ENCODE data around the gene NRG4.
A peak's percentile ranks its signal among the peaks of the same experiment; 100 is the strongest.

NRG4 gene

GRCh38 chr15:76059320-76060117, 47.3 kb upstream of the NRG4 start, which contains the start of gene TMEM266:
Gene TMEM266 (plus strand): TSS chr15:76059985. CDS start chr15:76134264, 74,279 bp downstream.
- no peaks in the 10 kb centered on the region for H3F3A ChIP-seq (ENCODE audit: low read depth)
- H3K9ac ChIP-seq (ENCODE audit: low read depth, low read length, poor library complexity, severe bottlenecking), result no peak within 1 kb of the TSS
- no peaks in the 10 kb centered on the region for H4K20me1 ChIP-seq (ENCODE audit: insufficient read depth, low read length, poor library complexity, severe bottlenecking)
- no peaks in the 10 kb centered on the region for H3K79me2 ChIP-seq (ENCODE audit: insufficient read depth, low read length)
- peak within 1 kb of the TSS; percentile 97 for H3K4me2 ChIP-seq (ENCODE audit: low read depth, low read length, poor library complexity, severe bottlenecking)
- peak within 1 kb of the TSS; percentile 79 for H2AFZ ChIP-seq (ENCODE audit: low read length)
- peak within 1 kb of the TSS; percentile 76 for H3K4me3 ChIP-seq (ENCODE audit: low read length, poor library complexity, severe bottlenecking)
- no peaks in the 10 kb centered on the region for H3K9me2 ChIP-seq (replicated peaks; ENCODE audit: low read depth, low read length)
- peaks cover 16% of the 10 kb centered on the region for H3K4me1 ChIP-seq (ENCODE audit: insufficient read depth, low read length, poor library complexity, severe bottlenecking)
- peaks cover 14% of the 10 kb centered on the region for H3K27me3 ChIP-seq (ENCODE audit: insufficient read depth, low read length, poor library complexity, severe bottlenecking)
- no peaks in the 10 kb centered on the region for H3K9me3 ChIP-seq (ENCODE audit: insufficient read depth, low read depth, low read length)
- no peak for TF ChIP-seq CTCF (conservative IDR thresholded peaks at IDR 0.05; ENCODE audit: low read length)
- TF ChIP-seq EZH2phosphoT487 (IDR thresholded peaks at IDR 0.05; ENCODE audit: borderline replicate concordance), result no peak
- H3K36me3 ChIP-seq (ENCODE audit: insufficient read depth, low read length), result no peaks in the 10 kb centered on the region

DNA sequence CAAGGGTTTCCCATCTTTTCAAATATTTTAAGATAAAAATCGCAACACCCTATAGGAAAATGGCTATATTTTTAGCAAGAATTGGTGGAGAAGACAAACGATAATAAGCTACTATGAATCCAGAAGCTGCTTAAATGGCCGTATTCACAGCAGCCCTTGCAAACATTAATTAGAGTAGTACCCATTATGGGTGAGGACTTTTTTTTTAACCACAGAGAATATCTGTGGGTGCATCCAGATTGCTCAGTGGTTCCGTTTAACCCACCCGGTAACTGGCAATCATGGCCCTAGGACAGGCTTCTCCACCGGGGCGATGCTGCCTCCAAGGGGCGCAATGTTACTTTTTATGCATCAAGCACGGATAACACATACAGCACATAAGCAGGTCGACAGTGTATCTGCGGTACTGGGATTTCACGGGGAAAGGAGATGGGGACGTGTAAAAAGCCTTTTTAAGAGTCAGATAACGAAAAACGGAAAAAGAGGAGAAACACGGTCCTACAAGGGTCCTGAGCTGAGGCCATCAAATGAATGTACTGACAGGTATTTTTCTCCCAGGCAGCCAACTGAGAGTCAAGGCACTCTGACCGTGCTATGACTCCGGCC, 46.6 kb upstream of the NRG4 start:
- peak overlapping the region; percentile 97 for H3K4me2 ChIP-seq (ENCODE audit: low read depth, low read length, poor library complexity, severe bottlenecking)
- H3K4me3 ChIP-seq (ENCODE audit: low read length, poor library complexity, severe bottlenecking), result peak overlapping the region; percentile 76
- no peaks in the 10 kb centered on the region for H3K36me3 ChIP-seq (ENCODE audit: insufficient read depth, low read length)
- H4K20me1 ChIP-seq (ENCODE audit: insufficient read depth, low read length, poor library complexity, severe bottlenecking), result no peaks in the 10 kb centered on the region
- no peaks in the 10 kb centered on the region for H3K9me2 ChIP-seq (replicated peaks; ENCODE audit: low read depth, low read length)
- TF ChIP-seq CTCF (conservative IDR thresholded peaks at IDR 0.05; ENCODE audit: low read length) (peak; percentile 62), EZH2phosphoT487 (IDR thresholded peaks at IDR 0.05; ENCODE audit: borderline replicate concordance) (no peak)
- H3K9ac ChIP-seq (ENCODE audit: low read depth, low read length, poor library complexity, severe bottlenecking), result no peak overlapping the region
- H2AFZ ChIP-seq (ENCODE audit: low read length), result peak overlapping the region; percentile 79
- peaks cover 16% of the 10 kb centered on the region for H3K4me1 ChIP-seq (ENCODE audit: insufficient read depth, low read length, poor library complexity, severe bottlenecking)
- no peaks in the 10 kb centered on the region for H3F3A ChIP-seq (ENCODE audit: low read depth)
- peaks cover 13% of the 10 kb centered on the region for H3K27me3 ChIP-seq (ENCODE audit: insufficient read depth, low read length, poor library complexity, severe bottlenecking)
- no peaks in the 10 kb centered on the region for H3K79me2 ChIP-seq (ENCODE audit: insufficient read depth, low read length)
- no peaks in the 10 kb centered on the region for H3K9me3 ChIP-seq (ENCODE audit: insufficient read depth, low read depth, low read length)

- Histone ChIP-seq H3K4me3 (ENCODE audit: low read length, poor library complexity, severe bottlenecking) (peak overlapping the region; percentile 70), H2AFZ (ENCODE audit: low read length) (peak overlapping the region; percentile 92), H3K27me3 (ENCODE audit: insufficient read depth, low read length, poor library complexity, severe bottlenecking) (peaks cover 9% of the 10 kb centered on the region), H3F3A (ENCODE audit: low read depth) (no peaks in the 10 kb centered on the region), H3K4me1 (ENCODE audit: insufficient read depth, low read length, poor library complexity, severe bottlenecking) (peaks cover 16% of the 10 kb centered on the region), H4K20me1 (ENCODE audit: insufficient read depth, low read length, poor library complexity, severe bottlenecking) (no peaks in the 10 kb centered on the region), H3K4me2 (ENCODE audit: low read depth, low read length, poor library complexity, severe bottlenecking) (peak overlapping the region; percentile 86), H3K9ac (ENCODE audit: low read depth, low read length, poor library complexity, severe bottlenecking) (peak overlapping the region; percentile 44), H3K79me2 (ENCODE audit: insufficient read depth, low read length) (no peaks in the 10 kb centered on the region), H3K36me3 (ENCODE audit: insufficient read depth, low read length) (no peaks in the 10 kb centered on the region), H3K9me2 (replicated peaks; ENCODE audit: low read depth, low read length) (no peaks in the 10 kb centered on the region), H3K9me3 (ENCODE audit: insufficient read depth, low read depth, low read length) (no peaks in the 10 kb centered on the region)
- peak; percentile 87 for TF ChIP-seq CTCF (conservative IDR thresholded peaks at IDR 0.05; ENCODE audit: low read length)
- no peak for TF ChIP-seq EZH2phosphoT487 (IDR thresholded peaks at IDR 0.05; ENCODE audit: borderline replicate concordance)
These were observed 45.2 kb upstream of the NRG4 start for GRCh38 chr15:76057332-76058000.
